Transverse colon (tissue), 3 donors: Measurements from ENCODE around the gene IRX6.

ENCODE experiments used
- CTCF ChIP-seq, 5 experiments: fragments of 200-600 bp in 3 of 5; fragments of 450-650 bp in 2 of 5; sonication (generic) in 3 of 5; IDR thresholded peaks; 1 replicate in 2 of 5; 2 replicates in 3 of 5; pipeline ENCODE4 v1.5.1; 2016 to 2017; ENCODE audit warnings: antibody characterized with exemption in 5 of 5, inconsistent platforms in 3 of 5, mild to moderate bottlenecking in 2 of 5, moderate library complexity in 1 of 5
- EP300 ChIP-seq: sonication (generic); formaldehyde crosslinking; IDR thresholded peaks from one replicate; pipeline ENCODE4 v1.6.1; 2017; ENCODE audit warnings: antibody characterized with exemption, low read depth
- POLR2A ChIP-seq: fragments of 450-650 bp; IDR thresholded peaks from one replicate; pipeline ENCODE4 v1.6.1; 2016; ENCODE audit warnings: antibody characterized with exemption, mild to moderate bottlenecking, moderate library complexity

DNA sequence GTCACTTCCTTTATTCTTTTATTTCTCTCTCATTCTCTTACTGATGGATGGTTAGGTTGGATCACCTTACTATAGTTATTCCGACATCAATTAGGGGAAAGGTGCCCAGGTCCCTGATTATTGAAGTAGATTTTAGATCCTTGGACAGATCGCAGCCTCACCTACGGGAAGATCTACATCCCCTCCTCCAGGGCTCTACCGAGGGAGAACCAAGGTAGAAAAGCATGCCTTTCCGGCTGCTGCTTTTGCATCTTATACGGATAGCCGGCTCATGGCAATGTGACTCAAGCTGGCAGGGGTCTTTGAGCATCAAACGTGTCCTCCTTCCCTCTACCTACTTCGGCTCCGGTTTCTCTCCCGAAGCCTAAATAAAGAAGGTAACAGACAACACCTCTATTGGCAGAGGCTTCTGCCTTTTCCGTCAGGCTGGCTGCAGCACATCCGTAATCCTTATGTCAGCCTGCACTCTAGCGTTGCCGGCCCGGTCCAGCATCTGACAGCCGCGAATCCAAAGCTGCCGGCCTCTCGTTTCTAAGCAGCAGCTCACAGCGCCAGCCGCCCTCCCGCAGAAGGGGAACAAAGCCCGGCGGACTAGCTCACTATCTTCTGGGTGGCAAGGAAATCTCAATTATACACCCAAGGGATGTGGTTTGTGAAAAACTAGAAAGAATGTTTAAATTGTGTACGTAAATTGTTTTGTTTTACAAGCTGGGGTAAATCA is 46.9 kb downstream of the IRX6 start:
- TF ChIP-seq POLR2A (no peak), EP300 (no peak), CTCF (IDR thresholded peaks at IDR 0.05) (peak in 1 of 5 experiments; percentile 13)
